SK-N-SH (cell line): Measurements from ENCODE around the gene CHCHD3. TPM values are rescaled to one million over a fixed set of nuclear protein-coding genes. Genes with fewer than 3 reads are reported as not detected.

Experiments used
- CTCF ChIA-PET: fragments of 300-600, 350-600 bp; formaldehyde crosslinking; extraction: SDS; loops from one replicate; lab custom pipeline; 2021; lab: Yijun Ruan, JAX
- POLR2A ChIA-PET: fragments of 350-600 bp; sonication (Branson Sonifier 250); formaldehyde crosslinking; extraction: SDS; loops from one replicate; lab custom pipeline; 2020; ENCODE audit warnings: antibody characterized with exemption, inconsistent platforms; lab: Yijun Ruan, JAX
- DNase-seq: peaks from one replicate; pipeline ENCODE4 v3.0.0; 2012
- H2AFZ ChIP-seq: fragments of 200-600 bp; sonication (generic); 2 replicates; pipeline ENCODE4 v1.8.1; 2016; ENCODE audit warnings: antibody characterized with exemption, mild to moderate bottlenecking, low read depth
- H3F3A ChIP-seq: fragments of 200-600 bp; sonication (generic); replicated peaks from 2 replicates; pipeline ENCODE3; 2016; ENCODE audit warnings: antibody characterized with exemption, mild to moderate bottlenecking; ENCODE audit not compliant: insufficient read depth
- H3K27ac ChIP-seq, 2 experiments: fragments of 200-500 bp in 1 of 2; fragments of 200-600 bp in 1 of 2; sonication (Bioruptor generic) in 1 of 2; sonication (generic), shearing (Covaris generic) in 1 of 2; 2 replicates each; pipeline versions ENCODE4 v1.5.1 to v1.6.1; 2014 to 2016; ENCODE audit warnings: low read depth in 2 of 2, inconsistent platforms in 1 of 2, low read length in 1 of 2, mild to moderate bottlenecking in 1 of 2, mixed read lengths in 1 of 2
- H3K27me3 ChIP-seq: fragments of 200-600 bp; sonication (generic), shearing (Covaris generic); 2 replicates; pipeline ENCODE4 v1.6.1; 2016; ENCODE audit warnings: mixed run types; ENCODE audit not compliant: insufficient read depth
- H3K36me3 ChIP-seq, 2 experiments: fragments of 200-500 bp in 1 of 2; fragments of 200-600 bp in 1 of 2; sonication (Bioruptor generic) in 1 of 2; sonication (generic) in 1 of 2; replicated peaks in 1 of 2; 2 replicates each; pipeline versions ENCODE3 to v1.5.1; 2014 to 2016; ENCODE audit warnings: low read length in 1 of 2, mild to moderate bottlenecking in 1 of 2; ENCODE audit not compliant: insufficient read depth in 2 of 2, control insufficient read depth in 1 of 2
- H3K4me1 ChIP-seq, 2 experiments: fragments of 200-500 bp in 1 of 2; fragments of 200-600 bp in 1 of 2; sonication (Bioruptor generic) in 1 of 2; sonication (generic), shearing (Covaris generic) in 1 of 2; 2 replicates each; pipeline versions ENCODE4 v1.5.1 to v1.6.1; 2014 to 2016; ENCODE audit warnings: low read depth in 1 of 2, low read length in 1 of 2, mixed run types in 1 of 2; ENCODE audit not compliant: insufficient read depth in 2 of 2, control insufficient read depth in 1 of 2
- H3K4me2 ChIP-seq: fragments of 200-600 bp; sonication (generic), shearing (Covaris generic); 2 replicates; pipeline ENCODE4 v1.6.1; 2017; ENCODE audit warnings: mixed run types
- H3K4me3 ChIP-seq, 2 experiments: fragments of 200-500 bp in 1 of 2; fragments of 200-600 bp in 1 of 2; sonication (Bioruptor generic) in 1 of 2; sonication (generic), shearing (Covaris generic) in 1 of 2; 2 replicates each; pipeline versions ENCODE4 v1.5.1 to v1.8.1; 2014 to 2016; ENCODE audit warnings: low read depth in 2 of 2, inconsistent platforms in 1 of 2, low read length in 1 of 2, mild to moderate bottlenecking in 1 of 2, mixed read lengths in 1 of 2, moderate library complexity in 1 of 2
- H3K79me2 ChIP-seq: fragments of 200-600 bp; sonication (generic); 2 replicates; pipeline ENCODE4 v1.8.1; 2017; ENCODE audit warnings: mild to moderate bottlenecking; ENCODE audit not compliant: insufficient read depth
- H3K9ac ChIP-seq: fragments of 200-600 bp; sonication (generic); 2 replicates; pipeline ENCODE4 v1.6.1; 2017; ENCODE audit warnings: mixed run types
- H3K9me2 ChIP-seq: fragments of 200-600 bp; sonication (generic); 2 replicates; pipeline ENCODE4 v1.6.1; 2017; ENCODE audit warnings: mixed run types
- H3K9me3 ChIP-seq: fragments of 200-600 bp; sonication (generic); 2 replicates; pipeline ENCODE4 v1.6.1; 2017; ENCODE audit warnings: mixed run types, mild to moderate bottlenecking, moderate library complexity
- H4K20me1 ChIP-seq: fragments of 200-600 bp; sonication (generic); 2 replicates; pipeline ENCODE4 v1.6.1; 2017; ENCODE audit warnings: mild to moderate bottlenecking, mixed run types; ENCODE audit not compliant: insufficient read depth
- CHD2 ChIP-seq: fragments of 150-350 bp; IDR thresholded peaks from 2 replicates; pipeline ENCODE4 v1.6.1; 2018; ENCODE audit warnings: low read length; ENCODE audit not compliant: partially characterized antibody
- ELF1 ChIP-seq: IDR thresholded peaks from 2 replicates; pipeline ENCODE4 v1.4.0; 2012
- EP300 ChIP-seq, 2 experiments: IDR thresholded peaks; 2 replicates each; pipeline versions ENCODE4 v1.4.0 to v1.6.1; 2012; ENCODE audit warnings: borderline replicate concordance in 1 of 2, low read depth in 1 of 2, low read length in 1 of 2
- EZH2phosphoT487 ChIP-seq: fragments of 200-600 bp; sonication (generic); IDR thresholded peaks from 2 replicates; pipeline ENCODE4 v1.6.1; 2017; ENCODE audit warnings: low read depth, mixed run types, mild to moderate bottlenecking, antibody characterized with exemption, moderate library complexity, borderline replicate concordance
- GABPA ChIP-seq: IDR thresholded peaks from 2 replicates; pipeline ENCODE4 v1.4.0; 2012; ENCODE audit warnings: low read depth, mild to moderate bottlenecking
- GATA2 ChIP-seq: sonication (generic); formaldehyde crosslinking; IDR thresholded peaks from 2 replicates; pipeline ENCODE4 v1.5.0; 2020; ENCODE audit warnings: mild to moderate bottlenecking, missing genetic modification reagents
- IRF3 ChIP-seq: fragments of 150-350 bp; IDR thresholded peaks from 2 replicates; pipeline ENCODE4 v1.6.1; 2016; ENCODE audit warnings: mild to moderate bottlenecking, low read depth, low read length
- JUND ChIP-seq: IDR thresholded peaks from 2 replicates; pipeline ENCODE4 v1.4.0; 2012
- MAX ChIP-seq: IDR thresholded peaks from 2 replicates; pipeline ENCODE4 v1.4.0; 2012; ENCODE audit warnings: low read depth
- NRF1 ChIP-seq: IDR thresholded peaks from 2 replicates; pipeline ENCODE4 v1.6.1; 2012; ENCODE audit warnings: low read depth, mild to moderate bottlenecking, low read length
- POLR2AphosphoS5 ChIP-seq: IDR thresholded peaks from 2 replicates; pipeline ENCODE4 v1.6.1; 2012; ENCODE audit warnings: low read depth, low read length
- RXRA ChIP-seq: IDR thresholded peaks from 2 replicates; pipeline ENCODE4 v1.4.0; 2012; ENCODE audit warnings: low read depth, mild to moderate bottlenecking, borderline replicate concordance
- SIN3A ChIP-seq: IDR thresholded peaks from 2 replicates; pipeline ENCODE4 v1.6.1; 2012; ENCODE audit warnings: low read depth, mild to moderate bottlenecking, low read length, moderate library complexity, borderline replicate concordance
- TAF1 ChIP-seq: IDR thresholded peaks from 2 replicates; pipeline ENCODE4 v1.6.1; 2012; ENCODE audit warnings: low read depth, mild to moderate bottlenecking, low read length, moderate library complexity, borderline replicate concordance
- TEAD4 ChIP-seq: IDR thresholded peaks from 2 replicates; pipeline ENCODE4 v1.4.0; 2012; ENCODE audit warnings: mild to moderate bottlenecking, borderline replicate concordance; ENCODE audit not compliant: insufficient read depth
- USF1 ChIP-seq: IDR thresholded peaks from 2 replicates; pipeline ENCODE4 v1.4.0; 2012; ENCODE audit warnings: low read depth, borderline replicate concordance
- YY1 ChIP-seq: IDR thresholded peaks from 2 replicates; pipeline ENCODE4 v1.4.0; 2012; ENCODE audit warnings: low read depth, mild to moderate bottlenecking
- WGBS: methylation state at CpG from one replicate; pipeline ENCODE4 v1.1.6; 2017; ENCODE audit warnings: low lambda C conversion rate; 5-methylcytosine and 5-hydroxymethylcytosine counted together
- polyA plus RNA-seq, 3 experiments: library from polyadenylated mRNA; depleted of rRNA; stranded (reverse); fragments of >200 nt; gene quantifications; 2 replicates each; pipeline ENCODE4 v1.2.3, GENCODE V29; 2012
- TF ChIP-seq, protein P1 (sequence below): IDR thresholded peaks from 2 replicates; pipeline ENCODE4 v1.4.0; 2012; ENCODE audit warnings: low read depth, borderline replicate concordance
- TF ChIP-seq, protein P2 (sequence below): fragments of 200-600 bp; sonication (generic); IDR thresholded peaks from 2 replicates; pipeline ENCODE4 v1.6.1; 2017; ENCODE audit warnings: antibody characterized with exemption, mild to moderate bottlenecking, moderate library complexity
- TF ChIP-seq, protein P3 (sequence below): IDR thresholded peaks from 2 replicates; pipeline ENCODE4; 2012

Gene CHCHD3
- polyA plus RNA-seq, 1 of the 3 experiments (the other 2 are of a cell fraction) = 97.1 TPM

DNA sequence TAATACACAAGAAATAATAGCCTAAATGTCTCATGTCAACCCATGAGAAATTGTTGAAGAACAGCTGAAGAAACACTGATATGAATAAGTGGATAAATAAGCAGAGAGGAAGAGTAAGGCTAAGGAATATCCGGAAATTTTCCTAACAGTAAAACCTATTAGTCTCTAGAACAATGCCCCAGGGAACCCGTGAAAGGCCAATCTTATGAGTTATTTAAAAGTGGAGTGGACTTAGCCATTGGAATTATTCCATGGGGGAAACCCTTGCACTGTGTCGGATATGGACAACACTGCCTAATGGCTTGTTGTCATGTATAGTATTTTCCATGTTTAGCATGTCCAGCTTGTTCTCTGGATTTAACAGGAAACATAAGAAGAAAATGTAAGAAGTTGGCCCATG lies 288.4 kb downstream of the CHCHD3 start:
- no peak overlapping the region for H3K4me2 ChIP-seq
- H3K27ac ChIP-seq = no peak overlapping the region
- ChIA-PET POLR2A (no interaction called here), CTCF (interaction anchor here (0.9 to 1.4 kb wide), 2 partner anchors 12 to 13 kb away, joined by 3 read pairs; no protein-coding TSS in a partner anchor)
- DNase-seq = no peak
- H3K36me3 ChIP-seq = peaks cover 8 to 53% of the 10 kb centered on the region in 2 experiments
- no peaks in the 10 kb centered on the region for H3K79me2 ChIP-seq
- H3K9me3 ChIP-seq = no peaks in the 10 kb centered on the region
- peaks cover 0 to 8% of the 10 kb centered on the region in 2 experiments; a peak in 2 of 4 replicates for H3K4me1 ChIP-seq
- H4K20me1 ChIP-seq = no peaks in the 10 kb centered on the region
- no peak overlapping the region for H2AFZ ChIP-seq
- H3F3A ChIP-seq = no peaks in the 10 kb centered on the region
- H3K9me2 ChIP-seq = no peaks in the 10 kb centered on the region
- TF ChIP-seq SIN3A = no peak
- TF ChIP-seq TEAD4 = no peak
- no peak for TF ChIP-seq CHD2
- TF ChIP-seq, protein P1, sequence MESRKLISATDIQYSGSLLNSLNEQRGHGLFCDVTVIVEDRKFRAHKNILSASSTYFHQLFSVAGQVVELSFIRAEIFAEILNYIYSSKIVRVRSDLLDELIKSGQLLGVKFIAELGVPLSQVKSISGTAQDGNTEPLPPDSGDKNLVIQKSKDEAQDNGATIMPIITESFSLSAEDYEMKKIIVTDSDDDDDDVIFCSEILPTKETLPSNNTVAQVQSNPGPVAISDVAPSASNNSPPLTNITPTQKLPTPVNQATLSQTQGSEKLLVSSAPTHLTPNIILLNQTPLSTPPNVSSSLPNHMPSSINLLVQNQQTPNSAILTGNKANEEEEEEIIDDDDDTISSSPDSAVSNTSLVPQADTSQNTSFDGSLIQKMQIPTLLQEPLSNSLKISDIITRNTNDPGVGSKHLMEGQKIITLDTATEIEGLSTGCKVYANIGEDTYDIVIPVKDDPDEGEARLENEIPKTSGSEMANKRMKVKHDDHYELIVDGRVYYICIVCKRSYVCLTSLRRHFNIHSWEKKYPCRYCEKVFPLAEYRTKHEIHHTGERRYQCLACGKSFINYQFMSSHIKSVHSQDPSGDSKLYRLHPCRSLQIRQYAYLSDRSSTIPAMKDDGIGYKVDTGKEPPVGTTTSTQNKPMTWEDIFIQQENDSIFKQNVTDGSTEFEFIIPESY = no peak
- TF ChIP-seq GATA2 (CRISPR knock-in tag) = no peak
- TF ChIP-seq ELF1 = no peak
- no peak for TF ChIP-seq EZH2phosphoT487
- no peak for TF ChIP-seq JUND
- TF ChIP-seq IRF3 = no peak
- no peak for TF ChIP-seq TAF1
- no peak for TF ChIP-seq RXRA
- no peaks in the 10 kb centered on the region for H3K27me3 ChIP-seq
- WGBS = 99% methylated on average over 3 of the region's 3 CpGs
- H3K9ac ChIP-seq = no peak overlapping the region
- no peak overlapping the region for H3K4me3 ChIP-seq

DNA sequence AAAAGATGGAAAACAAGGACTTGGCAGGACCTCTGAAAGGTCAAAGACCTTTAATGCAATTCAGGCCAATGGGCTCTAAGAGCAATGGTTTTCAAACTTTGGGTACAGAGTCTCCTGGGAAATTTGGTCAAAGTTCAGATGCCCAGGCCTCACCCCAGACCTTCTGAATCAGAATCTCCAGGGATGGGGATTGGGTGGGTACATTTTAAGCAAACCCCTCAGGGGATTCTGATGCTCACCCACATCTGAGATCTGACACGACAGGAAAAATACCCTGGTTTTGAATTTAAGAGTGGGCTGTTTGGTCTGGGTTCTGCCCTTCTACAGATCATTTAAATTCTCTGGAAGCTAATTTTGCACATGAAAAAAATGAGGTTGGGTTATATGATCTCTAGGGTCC lies 290.9 kb downstream of the CHCHD3 start:
- H3F3A ChIP-seq = no peaks in the 10 kb centered on the region
- no peak for TF ChIP-seq ELF1
- no peak for TF ChIP-seq NRF1
- TF ChIP-seq GATA2 (CRISPR knock-in tag) = no peak
- no peak for TF ChIP-seq CHD2
- no peak for TF ChIP-seq TAF1
- no peak for TF ChIP-seq MAX
- TF ChIP-seq GABPA = no peak
- TF ChIP-seq, protein P2, sequence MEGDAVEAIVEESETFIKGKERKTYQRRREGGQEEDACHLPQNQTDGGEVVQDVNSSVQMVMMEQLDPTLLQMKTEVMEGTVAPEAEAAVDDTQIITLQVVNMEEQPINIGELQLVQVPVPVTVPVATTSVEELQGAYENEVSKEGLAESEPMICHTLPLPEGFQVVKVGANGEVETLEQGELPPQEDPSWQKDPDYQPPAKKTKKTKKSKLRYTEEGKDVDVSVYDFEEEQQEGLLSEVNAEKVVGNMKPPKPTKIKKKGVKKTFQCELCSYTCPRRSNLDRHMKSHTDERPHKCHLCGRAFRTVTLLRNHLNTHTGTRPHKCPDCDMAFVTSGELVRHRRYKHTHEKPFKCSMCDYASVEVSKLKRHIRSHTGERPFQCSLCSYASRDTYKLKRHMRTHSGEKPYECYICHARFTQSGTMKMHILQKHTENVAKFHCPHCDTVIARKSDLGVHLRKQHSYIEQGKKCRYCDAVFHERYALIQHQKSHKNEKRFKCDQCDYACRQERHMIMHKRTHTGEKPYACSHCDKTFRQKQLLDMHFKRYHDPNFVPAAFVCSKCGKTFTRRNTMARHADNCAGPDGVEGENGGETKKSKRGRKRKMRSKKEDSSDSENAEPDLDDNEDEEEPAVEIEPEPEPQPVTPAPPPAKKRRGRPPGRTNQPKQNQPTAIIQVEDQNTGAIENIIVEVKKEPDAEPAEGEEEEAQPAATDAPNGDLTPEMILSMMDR = no peak
- no peak for TF ChIP-seq EP300 (IDR thresholded peaks at IDR 0.05; ENCODE audit: borderline replicate concordance in 1 of 2, low read depth in 1 of 2, low read length in 1 of 2)
- TF ChIP-seq USF1 = no peak
- TF ChIP-seq YY1 = no peak
- TF ChIP-seq POLR2AphosphoS5 = no peak
- TF ChIP-seq, protein P3, sequence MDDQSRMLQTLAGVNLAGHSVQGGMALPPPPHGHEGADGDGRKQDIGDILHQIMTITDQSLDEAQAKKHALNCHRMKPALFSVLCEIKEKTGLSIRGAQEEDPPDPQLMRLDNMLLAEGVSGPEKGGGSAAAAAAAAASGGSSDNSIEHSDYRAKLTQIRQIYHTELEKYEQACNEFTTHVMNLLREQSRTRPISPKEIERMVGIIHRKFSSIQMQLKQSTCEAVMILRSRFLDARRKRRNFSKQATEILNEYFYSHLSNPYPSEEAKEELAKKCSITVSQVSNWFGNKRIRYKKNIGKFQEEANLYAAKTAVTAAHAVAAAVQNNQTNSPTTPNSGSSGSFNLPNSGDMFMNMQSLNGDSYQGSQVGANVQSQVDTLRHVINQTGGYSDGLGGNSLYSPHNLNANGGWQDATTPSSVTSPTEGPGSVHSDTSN = no peak

More for the DNA sequence above, 290.9 kb downstream of the CHCHD3 start:
- POLR2A ChIA-PET = no interaction called here
- WGBS = 83% methylated on average over 1 of the region's 1 CpG
- no peak overlapping the region for H3K27ac ChIP-seq
- no peaks in the 10 kb centered on the region for H3K79me2 ChIP-seq
- H3K4me2 ChIP-seq = no peak overlapping the region
- H3K4me1 ChIP-seq = peaks cover 0 to 8% of the 10 kb centered on the region in 2 experiments; a peak in 2 of 4 replicates
- no peak overlapping the region for H2AFZ ChIP-seq
- no peaks in the 10 kb centered on the region for H3K9me3 ChIP-seq
- CTCF ChIA-PET = interaction anchor here (1.3 to 1.7 kb wide), 2 partner anchors 10 to 211 kb away, joined by 4 read pairs; no protein-coding TSS in a partner anchor
- H3K9me2 ChIP-seq = no peaks in the 10 kb centered on the region
- H3K27me3 ChIP-seq = no peaks in the 10 kb centered on the region
- no peaks in the 10 kb centered on the region for H4K20me1 ChIP-seq
- no peak overlapping the region for H3K4me3 ChIP-seq
- peaks cover 8 to 53% of the 10 kb centered on the region in 2 experiments for H3K36me3 ChIP-seq
- DNase-seq = no peak
- H3K9ac ChIP-seq = no peak overlapping the region
